Lower leg skin (tissue), 3 donors: ENCODE measurements around the gene CMPK1.

Experiments
- POLR2A ChIP-seq, 2 donors: fragments of 450-650 bp; IDR thresholded peaks; one replicate each; pipeline ENCODE4 v1.6.1; 2016 to 2017; ENCODE audit warnings: antibody characterized with exemption in 2 of 2, mild to moderate bottlenecking in 1 of 2, moderate library complexity in 1 of 2
- TF ChIP-seq, protein P1 (sequence below), 3 donors: fragments of 450-650 bp; IDR thresholded peaks; one replicate each; pipeline ENCODE4 v1.5.1; 2016; ENCODE audit warnings: antibody characterized with exemption in 3 of 3, mild to moderate bottlenecking in 3 of 3, moderate library complexity in 2 of 3

DNA sequence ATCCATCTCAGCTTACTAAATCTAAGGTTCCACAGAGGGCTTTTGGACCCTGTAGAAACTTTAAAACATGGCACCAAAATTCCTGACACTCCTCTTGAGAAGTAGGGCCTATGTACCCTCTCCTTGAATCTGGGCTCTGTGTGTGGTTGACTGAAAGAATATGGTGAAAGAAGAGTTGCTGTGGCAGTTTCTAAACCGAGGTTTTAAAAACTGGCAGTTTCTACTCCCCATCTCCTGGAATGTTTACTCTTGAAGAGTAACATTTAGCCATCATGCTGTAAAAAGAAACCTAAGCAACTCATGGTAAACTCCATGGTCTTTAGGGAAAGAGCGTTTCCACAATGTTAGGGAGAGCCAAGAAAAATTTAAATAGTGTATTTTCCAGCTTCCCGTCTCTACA is 4.6 kb upstream of the CMPK1 start:
- no peak for TF ChIP-seq POLR2A (IDR thresholded peaks at IDR 0.05)
- TF ChIP-seq, protein P1, sequence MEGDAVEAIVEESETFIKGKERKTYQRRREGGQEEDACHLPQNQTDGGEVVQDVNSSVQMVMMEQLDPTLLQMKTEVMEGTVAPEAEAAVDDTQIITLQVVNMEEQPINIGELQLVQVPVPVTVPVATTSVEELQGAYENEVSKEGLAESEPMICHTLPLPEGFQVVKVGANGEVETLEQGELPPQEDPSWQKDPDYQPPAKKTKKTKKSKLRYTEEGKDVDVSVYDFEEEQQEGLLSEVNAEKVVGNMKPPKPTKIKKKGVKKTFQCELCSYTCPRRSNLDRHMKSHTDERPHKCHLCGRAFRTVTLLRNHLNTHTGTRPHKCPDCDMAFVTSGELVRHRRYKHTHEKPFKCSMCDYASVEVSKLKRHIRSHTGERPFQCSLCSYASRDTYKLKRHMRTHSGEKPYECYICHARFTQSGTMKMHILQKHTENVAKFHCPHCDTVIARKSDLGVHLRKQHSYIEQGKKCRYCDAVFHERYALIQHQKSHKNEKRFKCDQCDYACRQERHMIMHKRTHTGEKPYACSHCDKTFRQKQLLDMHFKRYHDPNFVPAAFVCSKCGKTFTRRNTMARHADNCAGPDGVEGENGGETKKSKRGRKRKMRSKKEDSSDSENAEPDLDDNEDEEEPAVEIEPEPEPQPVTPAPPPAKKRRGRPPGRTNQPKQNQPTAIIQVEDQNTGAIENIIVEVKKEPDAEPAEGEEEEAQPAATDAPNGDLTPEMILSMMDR (IDR thresholded peaks at IDR 0.05), result no peak
